DMS53 (cell line): ENCODE results near the gene ALKAL2.

Experiments
- DNase-seq: peaks from one replicate; lab custom pipeline; 2025; lab: John Stamatoyannopoulos, UW

Gene ALKAL2

DNA sequence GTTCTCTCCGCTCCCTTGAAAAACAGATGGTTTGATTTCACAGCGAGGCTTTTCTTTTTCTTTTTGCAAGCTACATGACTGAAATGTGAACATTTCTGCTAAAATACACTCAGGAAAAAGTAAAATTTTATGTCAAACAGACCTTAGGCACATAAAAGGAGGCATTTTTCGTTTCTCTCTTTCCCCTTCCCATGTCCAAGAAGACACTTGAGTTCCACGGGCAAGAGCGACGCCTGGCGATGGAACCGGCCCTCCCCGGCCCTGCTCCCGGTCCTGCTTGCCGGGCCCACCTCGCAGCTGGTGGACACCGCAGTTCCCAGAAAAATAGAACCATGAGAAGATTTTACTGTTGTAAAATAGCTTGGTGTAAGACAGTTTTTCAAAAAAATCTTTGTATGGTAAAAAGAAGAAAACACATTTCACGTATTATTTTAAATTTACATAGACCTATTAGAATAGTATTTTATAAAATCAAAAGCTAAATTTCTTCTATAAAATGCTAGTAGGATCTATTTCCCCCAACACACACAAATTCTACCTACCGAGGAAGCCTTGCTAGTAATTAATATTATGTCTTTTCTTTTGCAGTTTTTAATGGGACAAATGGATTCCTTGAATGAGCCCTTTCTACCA is 2.3 kb upstream of the ALKAL2 start:
- peak; percentile 62 for DNase-seq

GRCh38 chr2:289362-290089 is 1.6 kb upstream of the ALKAL2 start:
- DNase-seq, result peak; percentile 37

DNA sequence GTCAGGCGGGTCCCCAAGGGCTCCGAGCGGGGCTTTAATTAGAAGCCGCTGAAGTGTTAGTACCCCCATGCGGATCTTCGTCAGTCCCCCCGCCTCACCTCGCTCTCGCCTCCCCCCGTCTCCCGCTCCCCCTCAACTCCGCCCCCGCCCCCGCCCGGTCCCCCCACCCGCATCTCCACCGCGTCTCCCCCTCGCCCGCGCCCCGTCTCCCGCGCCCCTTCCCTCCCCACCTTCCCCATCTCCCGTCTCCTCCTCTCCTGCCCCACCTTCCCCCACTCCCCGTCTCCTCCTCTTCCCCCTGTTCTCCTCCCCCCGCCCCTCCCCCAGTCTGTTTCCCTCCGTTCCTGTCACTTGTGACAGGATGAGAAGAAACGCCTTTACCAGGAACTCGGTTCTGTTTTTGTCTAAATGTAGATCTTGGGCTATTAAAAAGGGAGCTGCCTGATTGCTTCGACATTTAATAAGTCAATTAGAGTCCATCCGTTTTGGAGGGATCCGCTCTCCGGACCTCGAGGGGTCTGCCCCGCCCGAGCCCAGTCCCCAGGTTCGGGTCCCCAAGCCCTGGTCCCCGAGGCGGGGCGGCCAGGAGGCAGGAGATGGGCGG is 969 bp upstream of the ALKAL2 start:
- peak; percentile 4 for DNase-seq

DNA sequence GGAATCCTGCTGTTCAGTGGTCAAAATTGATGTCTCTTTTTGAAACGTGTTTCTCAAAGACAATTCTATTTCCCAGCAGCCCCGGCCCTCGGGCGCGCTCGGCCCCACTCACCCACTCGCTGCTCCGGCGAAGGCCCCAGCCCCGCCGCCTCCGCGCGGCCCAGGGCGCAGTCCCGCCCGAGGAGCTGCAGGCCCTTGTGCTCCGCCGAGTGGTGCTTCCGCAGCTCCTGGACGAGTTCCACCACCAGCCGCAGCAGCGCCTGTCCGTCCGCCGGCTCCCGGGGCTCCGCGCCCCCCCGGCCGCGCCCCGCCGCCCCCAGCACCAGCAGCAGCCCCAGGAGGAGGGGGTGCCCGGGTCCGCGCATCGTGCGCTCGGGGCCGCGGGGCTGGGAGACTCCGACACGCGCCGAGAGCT is 413 bp downstream of the ALKAL2 start:
- DNase-seq, result peak; percentile 50

GRCh38 chr2:286774-287392 is 1.0 kb downstream of the ALKAL2 start:
- DNase-seq, result peak; percentile 19

- no peak for DNase-seq
Measured at GRCh38 chr2:286035-286434, 1.9 kb downstream of the ALKAL2 start.

DNA sequence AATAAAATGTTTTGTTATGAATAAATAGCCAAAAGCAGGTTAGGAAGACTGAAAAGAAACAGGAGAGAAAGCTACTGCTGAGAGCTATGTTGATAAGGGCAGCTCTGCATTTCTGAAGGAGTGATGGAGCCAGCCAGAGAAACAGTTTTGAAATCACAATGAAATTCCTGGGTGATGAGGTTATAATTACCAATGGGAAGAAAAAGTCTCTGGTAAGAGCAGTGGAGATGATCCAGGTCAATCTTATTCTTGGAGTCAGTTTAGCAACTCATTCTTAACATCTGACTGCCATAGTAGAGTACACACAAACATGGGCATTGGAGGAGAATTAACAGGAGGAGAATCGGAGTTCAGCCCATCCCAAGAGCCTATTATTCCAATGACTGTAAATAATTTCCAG is 2.4 kb downstream of the ALKAL2 start:
- no peak for DNase-seq

DNA sequence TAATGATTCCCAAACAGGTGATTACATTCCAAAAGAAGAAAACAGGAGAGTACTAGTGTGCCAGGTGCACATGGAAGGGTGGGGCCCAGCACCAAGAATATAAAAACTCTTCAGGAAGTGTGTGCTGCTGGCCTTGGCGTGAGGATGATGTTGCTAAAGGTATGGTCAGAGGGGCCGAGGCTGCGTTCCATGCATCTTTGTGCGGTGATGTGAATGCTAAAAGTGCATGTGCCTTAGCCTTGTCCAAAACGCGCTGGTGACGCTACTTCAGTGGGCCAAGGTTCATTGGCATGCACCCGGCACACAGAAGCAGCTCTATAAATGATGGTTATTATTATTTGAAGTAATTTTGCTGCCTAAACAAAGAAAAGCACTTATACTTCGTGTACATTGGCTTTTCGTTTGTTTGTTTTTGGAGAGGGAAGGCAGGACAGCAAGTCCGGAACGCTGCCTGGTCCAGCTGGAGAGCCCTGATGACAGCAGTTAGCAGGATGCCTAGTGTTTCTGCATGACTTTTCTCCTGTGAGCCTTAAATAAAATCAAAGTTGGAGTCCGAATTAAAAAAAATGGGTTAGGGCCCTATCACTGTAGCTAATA is 2.9 kb downstream of the ALKAL2 start:
- peak; percentile 20 for DNase-seq

- DNase-seq, result peak; percentile 3
Measured at GRCh38 chr2:283996-284794, 3.7 kb downstream of the ALKAL2 start.

DNA sequence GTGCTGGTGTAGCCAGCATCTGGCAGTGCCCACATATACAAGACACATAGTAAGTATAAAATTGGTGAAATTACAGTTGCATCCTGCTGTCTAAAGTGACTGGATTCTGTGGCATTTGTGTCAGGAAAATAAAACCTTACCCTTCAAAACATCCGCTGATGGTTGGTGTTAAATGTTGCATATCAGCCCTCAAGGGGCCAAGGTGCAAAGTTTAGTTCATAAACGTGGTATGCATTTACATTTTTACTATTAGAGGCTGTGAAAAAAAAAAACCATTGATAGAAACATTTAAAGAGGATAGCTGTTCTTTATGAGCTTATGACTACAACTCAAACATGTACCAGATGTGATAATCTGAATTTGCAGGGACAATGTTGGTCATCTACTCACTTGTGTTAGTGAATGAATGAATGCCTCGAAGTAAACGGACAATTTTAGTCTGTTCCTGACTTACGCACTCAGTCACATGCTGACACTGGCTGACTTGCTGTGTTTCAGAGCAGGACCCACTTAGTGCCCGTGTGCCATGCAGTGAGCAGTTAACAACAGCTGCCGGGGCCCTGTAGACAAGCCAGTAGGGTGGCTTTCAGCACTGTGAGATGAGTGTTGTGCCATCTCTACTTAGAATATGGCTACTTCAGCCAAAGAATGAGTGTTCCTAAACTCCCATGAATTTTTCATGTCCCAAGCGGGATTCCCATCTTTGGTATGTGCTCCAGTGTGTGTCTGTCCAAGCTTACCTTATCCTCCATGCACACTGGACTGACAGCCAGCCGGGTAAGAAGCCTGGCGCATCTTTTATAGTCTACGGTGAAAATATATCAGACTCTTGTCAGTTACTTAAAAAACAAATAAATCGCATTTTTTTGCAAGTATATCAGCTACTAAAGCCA is 5.3 kb downstream of the ALKAL2 start:
- DNase-seq, result no peak

- DNase-seq, result no peak
Measured at GRCh38 chr2:281381-281780, 6.5 kb downstream of the ALKAL2 start.

DNA sequence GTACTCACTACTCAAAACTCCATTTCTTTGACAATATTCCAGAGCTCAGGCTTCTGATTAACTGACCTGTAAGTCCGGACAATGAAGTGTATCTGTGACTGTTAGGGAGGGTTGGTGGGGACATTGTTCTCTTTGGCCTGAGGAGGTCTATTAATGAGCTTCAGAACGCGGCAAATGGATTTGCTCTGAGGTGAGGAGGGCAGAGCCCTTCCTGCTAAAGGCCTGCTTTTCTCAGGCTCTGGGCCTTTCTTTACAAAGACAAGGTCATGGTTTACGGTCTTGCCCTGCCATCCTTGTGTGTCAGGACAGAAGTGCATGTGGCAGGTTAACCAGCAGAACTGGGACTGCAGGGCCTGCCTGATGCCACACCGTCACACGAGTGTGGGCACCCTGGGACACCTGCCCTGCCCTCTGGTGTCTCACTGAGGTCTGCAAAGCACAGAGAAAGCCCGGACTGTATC is 7.2 kb downstream of the ALKAL2 start:
- no peak for DNase-seq

DNA sequence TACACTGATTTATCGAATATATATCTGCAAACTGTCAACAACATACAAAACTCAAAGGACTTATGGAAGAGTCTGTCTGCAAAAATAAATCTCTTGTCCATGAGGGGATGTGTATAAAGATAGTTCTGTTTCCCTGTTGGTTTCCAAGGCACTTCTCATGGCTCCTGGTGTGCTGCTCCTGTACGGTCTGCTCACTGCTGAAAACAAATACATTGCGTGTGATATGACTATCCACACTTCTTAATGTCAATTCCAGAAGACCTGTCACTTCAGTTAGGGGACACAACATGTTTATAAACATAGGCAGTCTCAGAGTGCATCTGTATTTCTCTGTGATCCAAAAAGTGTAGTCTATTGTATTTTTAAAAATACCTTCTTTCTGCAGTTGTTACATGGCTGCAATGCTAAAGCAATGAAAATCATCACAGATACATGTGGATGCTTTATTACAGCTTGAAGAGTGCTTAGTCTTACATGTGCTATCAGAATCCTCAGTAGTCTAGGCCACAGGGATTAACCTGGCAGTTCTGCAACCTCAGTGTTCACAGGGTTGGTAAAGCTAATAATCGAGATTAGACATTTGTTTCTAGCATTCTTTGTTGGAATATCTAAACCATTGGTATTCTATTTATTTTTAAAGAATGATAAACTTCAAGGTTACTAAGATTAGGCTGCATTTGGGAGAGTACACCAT is 7.8 kb downstream of the ALKAL2 start:
- DNase-seq, result no peak

DNA sequence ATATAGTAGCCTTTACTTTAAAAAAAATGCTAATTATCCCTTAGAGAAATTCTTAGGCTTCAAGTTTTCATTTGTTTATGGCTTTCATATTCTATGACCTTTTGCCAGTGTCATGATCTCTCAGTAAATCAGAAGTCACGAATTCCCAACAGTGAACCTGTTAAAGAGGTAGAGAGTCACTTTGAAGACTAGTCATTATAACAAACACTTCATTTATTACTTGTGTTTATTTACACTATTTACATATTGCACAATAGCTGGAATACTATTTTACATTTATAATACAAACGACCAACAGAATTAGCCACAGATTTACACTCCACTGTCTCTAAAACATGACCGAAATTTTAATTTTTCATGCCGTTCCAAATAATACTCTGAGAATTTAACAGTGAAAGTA is 8.5 kb downstream of the ALKAL2 start:
- no peak for DNase-seq

DNA sequence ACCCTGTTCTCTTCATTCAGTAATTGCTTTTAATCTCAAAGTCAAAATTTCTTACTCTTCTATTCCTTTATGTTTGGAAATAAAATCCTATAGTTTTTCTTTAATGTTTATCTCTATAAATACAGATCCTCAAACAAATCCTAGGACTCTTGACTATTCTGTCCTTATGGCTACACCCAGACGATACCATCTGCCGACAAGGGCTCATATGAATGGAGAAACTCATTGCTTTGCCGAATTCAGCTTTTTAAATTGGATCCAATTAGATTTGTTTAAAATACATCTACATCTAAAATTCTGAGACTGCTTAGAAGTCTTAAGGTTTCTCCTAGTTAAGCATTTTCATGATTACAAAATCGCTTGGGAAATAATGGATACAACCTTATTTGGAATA is 9.0 kb downstream of the ALKAL2 start:
- DNase-seq, result no peak

DNA sequence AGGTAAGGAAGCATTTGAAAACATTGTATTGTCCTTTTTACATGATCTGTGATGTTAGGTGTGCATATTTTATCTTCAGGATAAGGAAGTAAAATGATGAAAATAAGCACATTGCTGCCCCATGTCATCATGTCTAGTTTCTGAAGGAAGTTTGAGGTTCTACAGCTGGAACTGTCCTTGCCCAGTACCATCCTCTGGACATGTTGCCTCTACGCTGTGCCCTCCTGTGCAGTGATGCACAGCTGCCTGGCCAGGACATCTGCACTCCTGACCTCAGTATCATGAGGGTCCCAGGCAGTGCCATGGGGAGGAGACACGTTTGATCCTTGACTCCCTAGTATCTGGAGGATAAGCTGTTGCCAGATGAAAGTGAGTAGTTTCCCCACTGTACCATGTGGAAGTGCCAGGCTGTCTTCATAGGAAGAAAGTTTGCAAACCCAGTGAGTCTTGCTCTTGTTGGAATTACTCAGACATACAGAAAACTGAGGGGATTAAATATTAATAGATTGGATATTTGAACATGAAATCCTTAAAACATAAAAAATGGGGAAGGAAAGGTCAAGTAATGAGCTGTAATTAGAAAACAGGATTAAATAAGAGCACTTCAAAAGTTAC is 9.5 kb downstream of the ALKAL2 start:
- no peak for DNase-seq

GRCh38 chr2:275466-275865 is 12.4 kb downstream of the ALKAL2 start:
- no peak for DNase-seq

- DNase-seq, result peak; percentile 11
Measured at GRCh38 chr2:274503-274902, 13.4 kb downstream of the ALKAL2 start.

- DNase-seq, result peak; percentile 7
Measured at GRCh38 chr2:273333-273732, 14.6 kb downstream of the ALKAL2 start.

GRCh38 chr2:271917-272316 is 16.0 kb downstream of the ALKAL2 start:
- DNase-seq, result no peak
